ENCODE results near the gene KCNG2. TPM values are rescaled to one million over a fixed set of nuclear protein-coding genes. Genes with fewer than 3 reads are reported as not detected.

KCNG2 gene
- total and polyA plus RNA-seq, 2 of the 13 experiments (the other 11 are each of a cell fraction or from before 2014, with no cell fraction given) = not detected

DNA sequence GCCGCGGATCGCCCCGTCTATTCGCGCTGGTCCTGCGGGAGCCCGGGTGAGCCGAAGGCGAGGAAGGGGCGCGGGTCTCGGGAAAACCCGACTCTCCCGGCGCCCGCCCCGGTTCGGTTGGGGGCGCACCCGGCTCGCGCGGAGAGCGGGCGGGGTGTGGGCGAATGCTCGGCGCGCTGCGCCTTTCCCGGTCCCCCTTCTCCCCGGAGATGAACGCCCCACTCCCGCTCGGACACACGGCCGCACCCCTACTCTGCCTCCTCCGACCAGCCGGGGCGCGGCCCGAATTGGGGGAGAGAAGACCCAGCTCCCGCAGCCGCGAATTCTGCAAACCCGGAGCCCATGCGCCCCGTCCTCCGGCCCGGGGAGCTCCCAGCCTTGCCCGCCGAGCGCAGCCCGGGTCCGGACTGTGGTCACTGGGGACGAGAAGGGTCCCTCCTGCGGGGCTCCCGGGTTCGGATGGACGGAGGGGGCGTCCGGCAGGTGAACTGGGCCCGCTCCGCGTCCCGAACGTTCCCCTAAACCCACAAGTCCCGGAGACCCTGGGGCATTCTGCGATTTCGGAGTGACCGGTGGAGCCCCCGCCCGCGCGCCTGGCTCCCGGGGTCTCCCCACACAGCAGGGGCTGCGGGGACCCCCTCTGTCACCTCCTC is 734 bp downstream of the KCNG2 start:
- no peaks in the 10 kb centered on the region for H4K20me1 ChIP-seq (ENCODE audit: insufficient read depth, low read length)
- H3K79me2 ChIP-seq (ENCODE audit: insufficient read depth, low read length) = no peaks in the 10 kb centered on the region
- FAIRE-seq = no peak
- no TSS peak for BruUV-seq (replicated peaks)
- no peak for DNase-seq (ENCODE audit: low spot score)
- 55% methylated on average over 23 of the region's 78 CpGs for WGBS (ENCODE audit: low lambda C conversion rate)
- H3K9ac ChIP-seq (ENCODE audit: insufficient read depth, low read depth, low read length) = no peak overlapping the region
- H3K9me3 ChIP-seq (ENCODE audit: low read length) = no peaks in the 10 kb centered on the region
- in situ Hi-C loops (cut with HindIII; ENCODE audit: extremely low pct_ligation_motif_present, low pct_unique_long_range_greater_than_20kb) = no loop called here
- peaks cover 2 to 65% of the 10 kb centered on the region in 2 experiments; a peak in 4 of 5 replicates for H3K27me3 ChIP-seq (ENCODE audit: control insufficient read depth in 1 of 2, insufficient read depth in 2 of 2, low read length in 2 of 2)
- no peak overlapping the region for H3K4me2 ChIP-seq (ENCODE audit: low read depth, low read length)
- ChIA-PET POLR2A (no interaction called here), CTCF (ENCODE audit: low intra/inter-chr PET ratio, low total read pairs) (no interaction called here)
- no peak overlapping the region for H3K27ac ChIP-seq (ENCODE audit: extremely low read length, insufficient read depth, low read length)
- no peaks in the 10 kb centered on the region for H3K36me3 ChIP-seq (replicated peaks in 1 of 2; ENCODE audit: control insufficient read depth in 1 of 2, insufficient read depth in 2 of 2, low read length in 2 of 2)
- no peak overlapping the region for H2AFZ ChIP-seq (ENCODE audit: low read length)
- intact Hi-C loops (cut with micrococcal nuclease; ENCODE audit: unreplicated experiment) = no loop called here
- peaks cover 33% of the 10 kb centered on the region for H3K4me1 ChIP-seq (ENCODE audit: insufficient read depth, low read length)
- TF ChIP-seq, protein P1, sequence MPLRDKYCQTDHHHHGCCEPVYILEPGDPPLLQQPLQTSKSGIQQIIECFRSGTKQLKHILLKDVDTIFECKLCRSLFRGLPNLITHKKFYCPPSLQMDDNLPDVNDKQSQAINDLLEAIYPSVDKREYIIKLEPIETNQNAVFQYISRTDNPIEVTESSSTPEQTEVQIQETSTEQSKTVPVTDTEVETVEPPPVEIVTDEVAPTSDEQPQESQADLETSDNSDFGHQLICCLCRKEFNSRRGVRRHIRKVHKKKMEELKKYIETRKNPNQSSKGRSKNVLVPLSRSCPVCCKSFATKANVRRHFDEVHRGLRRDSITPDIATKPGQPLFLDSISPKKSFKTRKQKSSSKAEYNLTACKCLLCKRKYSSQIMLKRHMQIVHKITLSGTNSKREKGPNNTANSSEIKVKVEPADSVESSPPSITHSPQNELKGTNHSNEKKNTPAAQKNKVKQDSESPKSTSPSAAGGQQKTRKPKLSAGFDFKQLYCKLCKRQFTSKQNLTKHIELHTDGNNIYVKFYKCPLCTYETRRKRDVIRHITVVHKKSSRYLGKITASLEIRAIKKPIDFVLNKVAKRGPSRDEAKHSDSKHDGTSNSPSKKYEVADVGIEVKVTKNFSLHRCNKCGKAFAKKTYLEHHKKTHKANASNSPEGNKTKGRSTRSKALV (CRISPR knock-in tag; IDR thresholded peaks at IDR 0.05) = peak; percentile 83; the same call in 1 of the 2 replicates
- TF ChIP-seq ZHX2 (IDR thresholded peaks at IDR 0.05; ENCODE audit: low read depth) (no peak), ZHX2 (CRISPR knock-in tag; IDR thresholded peaks at IDR 0.05; ENCODE audit: borderline replicate concordance) (no peak)
- no peak for ATAC-seq
- no peak overlapping the region; a peak in 1 of 6 replicates for H3K4me3 ChIP-seq (replicated peaks in 1 of 3; ENCODE audit: insufficient read depth in 1 of 3, low read depth in 2 of 3, low read length in 3 of 3)

All from HepG2 (cell line).